ENCODE data around the gene KRTAP4-11. TPM values are rescaled to one million over a fixed set of nuclear protein-coding genes. Genes with fewer than 3 reads are reported as not detected.
"Not testable (repeated sequence)": the region's sequence is repeated elsewhere in the genome, so short reads cannot be mapped to it uniquely, and the experiment has no call there.

Gene KRTAP4-11
- total RNA-seq, 4 donors from 2014 or later = not detected

- TF ChIP-seq POLR2A (IDR thresholded peaks at IDR 0.05) (no peak), EP300 (IDR thresholded peaks at IDR 0.05) (no peak)
- TF ChIP-seq, protein P1, sequence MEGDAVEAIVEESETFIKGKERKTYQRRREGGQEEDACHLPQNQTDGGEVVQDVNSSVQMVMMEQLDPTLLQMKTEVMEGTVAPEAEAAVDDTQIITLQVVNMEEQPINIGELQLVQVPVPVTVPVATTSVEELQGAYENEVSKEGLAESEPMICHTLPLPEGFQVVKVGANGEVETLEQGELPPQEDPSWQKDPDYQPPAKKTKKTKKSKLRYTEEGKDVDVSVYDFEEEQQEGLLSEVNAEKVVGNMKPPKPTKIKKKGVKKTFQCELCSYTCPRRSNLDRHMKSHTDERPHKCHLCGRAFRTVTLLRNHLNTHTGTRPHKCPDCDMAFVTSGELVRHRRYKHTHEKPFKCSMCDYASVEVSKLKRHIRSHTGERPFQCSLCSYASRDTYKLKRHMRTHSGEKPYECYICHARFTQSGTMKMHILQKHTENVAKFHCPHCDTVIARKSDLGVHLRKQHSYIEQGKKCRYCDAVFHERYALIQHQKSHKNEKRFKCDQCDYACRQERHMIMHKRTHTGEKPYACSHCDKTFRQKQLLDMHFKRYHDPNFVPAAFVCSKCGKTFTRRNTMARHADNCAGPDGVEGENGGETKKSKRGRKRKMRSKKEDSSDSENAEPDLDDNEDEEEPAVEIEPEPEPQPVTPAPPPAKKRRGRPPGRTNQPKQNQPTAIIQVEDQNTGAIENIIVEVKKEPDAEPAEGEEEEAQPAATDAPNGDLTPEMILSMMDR (IDR thresholded peaks at IDR 0.05) = no peak
- DNase-seq (ENCODE audit: low spot score in 2 of 2) = no peak
- Histone ChIP-seq H3K27me3 (no peaks in the 10 kb centered on the region), H3K9me3 (peaks cover 0 to 25% (median 0%) of the 10 kb centered on the region in 4 donors), H3K27ac (no peak overlapping the region), H3K4me1 (no peaks in the 10 kb centered on the region), H3K36me3 (no peaks in the 10 kb centered on the region), H3K4me3 (no peak overlapping the region)
- WGBS, 2 donors = 84 to 92% methylated on average over 2 of the region's 2 CpGs
Observed at GRCh38 chr17:41145261-41145660, 27.1 kb upstream of the KRTAP4-11 start.

DNA sequence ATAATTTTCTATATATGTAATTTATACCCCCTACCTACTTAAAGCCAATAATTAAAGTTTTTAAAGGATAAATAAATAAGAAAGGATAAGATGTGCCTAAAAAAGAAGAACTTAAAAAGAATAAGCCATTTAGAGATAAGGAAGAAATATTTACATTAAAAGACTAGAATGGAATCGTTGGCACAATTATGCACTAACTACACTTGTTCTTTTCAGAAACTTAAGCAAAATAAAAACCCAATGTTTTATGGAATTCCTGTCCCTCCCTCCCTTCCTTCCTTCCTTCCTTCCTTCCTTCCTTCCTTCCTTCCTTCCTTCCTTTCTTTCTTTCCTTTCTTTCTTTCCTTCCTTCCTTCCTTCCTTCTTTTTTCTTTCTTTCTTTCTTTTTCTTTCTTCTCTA is 26.7 kb upstream of the KRTAP4-11 start:
- TF ChIP-seq POLR2A (IDR thresholded peaks at IDR 0.05) = no peak
- TF ChIP-seq, protein P1 (IDR thresholded peaks at IDR 0.05) = no peak
- no peak for TF ChIP-seq EP300 (IDR thresholded peaks at IDR 0.05)
- no peak overlapping the region for H3K27ac ChIP-seq
- no peaks in the 10 kb centered on the region for H3K27me3 ChIP-seq
- H3K4me3 ChIP-seq = no peak overlapping the region
- DNase-seq (ENCODE audit: low spot score in 2 of 2) = no peak
- H3K4me1 ChIP-seq = no peaks in the 10 kb centered on the region
- H3K36me3 ChIP-seq = no peaks in the 10 kb centered on the region
- peaks cover 0 to 29% (median 0%) of the 10 kb centered on the region in 4 donors for H3K9me3 ChIP-seq
- WGBS, 2 donors = 81 to 86% methylated on average over 1 of the region's 1 CpG

- Histone ChIP-seq H3K9me3 (peaks cover 0 to 31% (median 0%) of the 10 kb centered on the region in 4 donors), H3K4me1 (no peaks in the 10 kb centered on the region), H3K36me3 (no peaks in the 10 kb centered on the region), H3K27me3 (no peaks in the 10 kb centered on the region), H3K27ac (no peak overlapping the region), H3K4me3 (no peak overlapping the region)
- TF ChIP-seq POLR2A (IDR thresholded peaks at IDR 0.05) (no peak), EP300 (IDR thresholded peaks at IDR 0.05) (no peak)
- TF ChIP-seq, protein P1 (IDR thresholded peaks at IDR 0.05) = no peak
- no peak for DNase-seq (ENCODE audit: low spot score in 2 of 2)
Observed at GRCh38 chr17:41141361-41141760, 23.2 kb upstream of the KRTAP4-11 start.

GRCh38 chr17:41140360-41141131 is 22.4 kb upstream of the KRTAP4-11 start, which contains the start of gene KRTAP4-6:
KRTAP4-6 (minus strand) TSS chr17:41140544; CDS start chr17:41140487, 57 bp downstream.
- Histone ChIP-seq H3K4me1 (no peaks in the 10 kb centered on the region), H3K27me3 (no peaks in the 10 kb centered on the region), H3K27ac (no peak within 1 kb of the TSS), H3K36me3 (no peaks in the 10 kb centered on the region), H3K4me3 (no peak within 1 kb of the TSS), H3K9me3 (peaks cover 0 to 31% (median 0%) of the 10 kb centered on the region in 4 donors)
- no peak for DNase-seq (ENCODE audit: low spot score in 2 of 2)
- WGBS, 2 donors = 87 to 93% methylated on average over 5 to 6 of the region's 6 CpGs
- TF ChIP-seq POLR2A (IDR thresholded peaks at IDR 0.05) (no peak), EP300 (IDR thresholded peaks at IDR 0.05) (no peak)
- TF ChIP-seq, protein P1 (IDR thresholded peaks at IDR 0.05) = no peak

DNA sequence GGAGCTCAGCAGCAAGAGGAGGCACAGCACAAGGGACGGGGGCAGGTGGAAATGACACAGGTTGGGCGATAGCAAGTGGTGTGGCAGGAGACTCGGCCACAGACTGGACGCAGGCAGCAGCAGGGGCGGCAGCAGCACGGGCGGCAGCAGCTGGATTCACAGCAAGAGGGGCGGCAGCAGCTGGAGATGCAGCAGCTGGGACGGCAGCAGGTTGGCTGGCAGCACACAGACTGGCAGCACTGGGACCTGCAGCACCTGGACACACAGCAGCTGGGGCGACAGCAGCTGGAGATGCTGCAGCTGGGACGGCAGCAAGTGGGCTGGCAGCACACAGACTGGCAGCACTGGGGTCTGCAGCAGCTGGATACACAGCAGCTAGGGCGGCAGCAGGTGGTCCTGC is 21.7 kb upstream of the KRTAP4-11 start:
- H3K36me3 ChIP-seq; H3K27me3 ChIP-seq; H3K27ac ChIP-seq; H3K4me1 ChIP-seq; H3K4me3 ChIP-seq; DNase-seq (ENCODE audit: low spot score in 2 of 2): not testable (repeated sequence)
- peaks cover 0 to 31% (median 0%) of the 10 kb centered on the region in 4 donors for H3K9me3 ChIP-seq
- 91% methylated on average over 12 of the region's 12 CpGs for WGBS, 2 donors

All from tibial nerve (tissue), 4 donors.